ENCODE measurements around the gene HNMT.

The HNMT gene

DNA sequence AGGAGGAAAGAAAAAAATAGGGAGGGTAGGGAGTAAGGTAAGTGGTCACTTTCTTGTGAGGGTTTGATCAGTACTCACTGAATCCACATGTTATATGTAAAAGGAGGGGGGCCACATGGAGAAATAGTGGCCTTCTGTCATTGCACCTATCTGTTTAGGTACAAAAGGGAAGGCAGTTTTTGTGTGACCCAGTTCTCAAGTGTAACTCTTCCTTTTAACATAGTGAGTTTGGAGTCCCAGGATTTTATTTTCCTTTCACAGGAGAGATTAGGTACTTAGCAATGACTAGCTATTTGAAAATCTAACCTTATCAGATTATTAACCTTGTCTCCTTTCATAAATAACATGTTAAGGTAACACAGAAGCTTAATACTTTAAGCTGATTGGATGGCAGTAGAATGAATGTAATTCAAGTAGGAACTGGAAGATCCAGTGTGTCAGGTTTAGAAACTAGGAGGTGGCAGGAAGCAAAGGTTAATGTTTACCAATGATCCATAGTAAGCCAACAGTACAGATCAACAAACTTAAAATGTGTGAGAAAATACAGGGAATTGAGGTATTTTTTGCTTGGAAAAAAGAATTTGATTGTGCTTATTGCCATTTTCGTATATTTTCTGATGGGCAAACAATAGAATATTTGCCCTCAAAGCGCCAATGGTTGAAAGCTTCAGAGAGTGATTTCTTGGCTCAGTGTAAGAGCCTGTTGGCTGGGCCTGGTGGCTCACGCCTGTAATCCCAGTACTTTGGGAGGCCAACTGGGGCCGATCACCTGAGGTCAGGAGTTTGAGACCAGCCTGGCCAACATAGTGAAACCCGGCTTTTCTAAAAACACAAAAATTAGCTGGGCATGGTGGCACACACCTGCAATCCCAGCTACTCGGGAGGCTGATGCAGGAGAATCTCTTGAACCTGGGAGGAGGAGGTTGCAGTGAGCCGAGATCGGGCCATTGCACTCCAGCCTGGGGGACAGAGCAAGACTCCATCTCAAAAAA lies 11.3 kb downstream of the HNMT start:
- no peaks in the 10 kb centered on the region for H3K36me3 ChIP-seq
- H3K27ac ChIP-seq = no peak overlapping the region
- H3K4me3 ChIP-seq (ENCODE audit: low read depth in 1 of 2, low read length in 1 of 2) = no peak overlapping the region
- H3K4me1 ChIP-seq (ENCODE audit: control insufficient read depth in 1 of 2, insufficient read depth in 1 of 2, low read depth in 1 of 2, low read length in 1 of 2) = no peaks in the 10 kb centered on the region
- TF ChIP-seq, protein P1, sequence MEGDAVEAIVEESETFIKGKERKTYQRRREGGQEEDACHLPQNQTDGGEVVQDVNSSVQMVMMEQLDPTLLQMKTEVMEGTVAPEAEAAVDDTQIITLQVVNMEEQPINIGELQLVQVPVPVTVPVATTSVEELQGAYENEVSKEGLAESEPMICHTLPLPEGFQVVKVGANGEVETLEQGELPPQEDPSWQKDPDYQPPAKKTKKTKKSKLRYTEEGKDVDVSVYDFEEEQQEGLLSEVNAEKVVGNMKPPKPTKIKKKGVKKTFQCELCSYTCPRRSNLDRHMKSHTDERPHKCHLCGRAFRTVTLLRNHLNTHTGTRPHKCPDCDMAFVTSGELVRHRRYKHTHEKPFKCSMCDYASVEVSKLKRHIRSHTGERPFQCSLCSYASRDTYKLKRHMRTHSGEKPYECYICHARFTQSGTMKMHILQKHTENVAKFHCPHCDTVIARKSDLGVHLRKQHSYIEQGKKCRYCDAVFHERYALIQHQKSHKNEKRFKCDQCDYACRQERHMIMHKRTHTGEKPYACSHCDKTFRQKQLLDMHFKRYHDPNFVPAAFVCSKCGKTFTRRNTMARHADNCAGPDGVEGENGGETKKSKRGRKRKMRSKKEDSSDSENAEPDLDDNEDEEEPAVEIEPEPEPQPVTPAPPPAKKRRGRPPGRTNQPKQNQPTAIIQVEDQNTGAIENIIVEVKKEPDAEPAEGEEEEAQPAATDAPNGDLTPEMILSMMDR (IDR thresholded peaks at IDR 0.05) = no peak
- H3K27me3 ChIP-seq = no peaks in the 10 kb centered on the region
- no peaks in the 10 kb centered on the region for H3K9me3 ChIP-seq

DNA sequence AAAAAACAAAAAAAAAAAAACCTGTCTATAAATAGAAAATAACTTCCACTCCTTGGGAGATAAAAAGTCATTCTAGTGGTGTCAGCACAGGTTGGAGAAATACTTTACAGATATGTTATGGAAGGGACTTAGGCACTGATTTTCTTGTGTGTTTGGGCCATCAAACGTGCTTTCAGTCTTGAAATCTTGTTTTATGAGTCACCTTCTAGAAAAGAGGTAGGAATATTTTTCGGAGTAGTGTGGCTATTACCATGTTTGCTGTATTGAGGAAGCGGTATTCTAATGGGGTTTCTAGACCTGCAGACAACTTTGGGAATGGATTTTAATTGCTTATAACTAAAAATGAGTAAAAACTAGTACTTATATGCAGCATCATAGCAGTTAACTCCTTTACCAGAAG lies 12.0 kb downstream of the HNMT start:
- H3K27ac ChIP-seq = no peak overlapping the region
- H3K9me3 ChIP-seq = no peaks in the 10 kb centered on the region
- no peak overlapping the region for H3K4me3 ChIP-seq (ENCODE audit: low read depth in 1 of 2, low read length in 1 of 2)
- no peaks in the 10 kb centered on the region for H3K36me3 ChIP-seq
- H3K27me3 ChIP-seq = no peaks in the 10 kb centered on the region
- TF ChIP-seq, protein P1 (IDR thresholded peaks at IDR 0.05) = no peak
- H3K4me1 ChIP-seq (ENCODE audit: control insufficient read depth in 1 of 2, insufficient read depth in 1 of 2, low read depth in 1 of 2, low read length in 1 of 2) = no peaks in the 10 kb centered on the region

DNA sequence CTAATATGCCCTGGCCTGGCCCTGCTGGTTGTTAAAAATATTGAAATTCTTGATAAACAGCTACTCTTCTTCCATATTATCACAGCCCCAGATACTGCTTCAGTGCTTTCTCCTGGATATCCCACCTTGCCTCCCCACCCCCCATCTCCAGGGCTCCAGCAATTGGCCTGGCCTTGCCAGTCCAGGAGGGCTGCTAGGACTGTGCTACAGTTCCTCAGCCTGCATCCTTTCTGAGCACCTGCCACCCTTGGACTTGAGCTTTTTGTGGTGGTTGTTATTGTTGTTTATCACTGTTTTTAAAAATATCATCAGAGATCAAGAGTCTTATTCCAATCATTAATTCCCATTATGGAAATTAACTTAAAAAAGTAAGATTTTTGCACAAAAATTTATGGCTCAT lies 13.5 kb downstream of the HNMT start:
- Histone ChIP-seq H3K4me3 (ENCODE audit: low read depth in 1 of 2, low read length in 1 of 2) (no peak overlapping the region), H3K9me3 (no peaks in the 10 kb centered on the region), H3K36me3 (no peaks in the 10 kb centered on the region), H3K27ac (no peak overlapping the region), H3K4me1 (ENCODE audit: control insufficient read depth in 1 of 2, insufficient read depth in 1 of 2, low read depth in 1 of 2, low read length in 1 of 2) (no peaks in the 10 kb centered on the region), H3K27me3 (no peaks in the 10 kb centered on the region)
- TF ChIP-seq, protein P1 (IDR thresholded peaks at IDR 0.05) = no peak

DNA sequence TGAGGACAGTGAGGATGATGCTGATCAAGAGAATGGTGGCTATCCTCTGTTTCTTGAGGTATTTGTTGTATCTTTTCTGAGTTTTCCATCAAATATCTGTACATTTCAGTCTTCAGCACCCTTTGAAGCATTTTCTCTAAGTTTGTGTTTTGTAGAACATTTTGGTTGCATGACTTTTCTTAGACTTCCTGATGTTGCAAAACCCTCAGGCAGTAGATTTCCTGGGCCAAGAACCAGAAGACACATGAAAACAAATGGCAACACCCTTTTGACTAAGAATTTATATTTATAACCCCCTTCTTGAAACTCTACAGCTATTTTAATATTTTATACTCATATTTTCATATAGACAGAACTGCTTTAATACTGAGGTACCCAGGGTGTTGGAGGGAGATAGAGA lies 16.2 kb downstream of the HNMT start:
- Histone ChIP-seq H3K27me3 (no peaks in the 10 kb centered on the region), H3K4me1 (ENCODE audit: control insufficient read depth in 1 of 2, insufficient read depth in 1 of 2, low read depth in 1 of 2, low read length in 1 of 2) (no peaks in the 10 kb centered on the region), H3K27ac (no peak overlapping the region), H3K9me3 (no peaks in the 10 kb centered on the region), H3K4me3 (ENCODE audit: low read depth in 1 of 2, low read length in 1 of 2) (no peak overlapping the region), H3K36me3 (no peaks in the 10 kb centered on the region)
- TF ChIP-seq, protein P1 (IDR thresholded peaks at IDR 0.05) = no peak

DNA sequence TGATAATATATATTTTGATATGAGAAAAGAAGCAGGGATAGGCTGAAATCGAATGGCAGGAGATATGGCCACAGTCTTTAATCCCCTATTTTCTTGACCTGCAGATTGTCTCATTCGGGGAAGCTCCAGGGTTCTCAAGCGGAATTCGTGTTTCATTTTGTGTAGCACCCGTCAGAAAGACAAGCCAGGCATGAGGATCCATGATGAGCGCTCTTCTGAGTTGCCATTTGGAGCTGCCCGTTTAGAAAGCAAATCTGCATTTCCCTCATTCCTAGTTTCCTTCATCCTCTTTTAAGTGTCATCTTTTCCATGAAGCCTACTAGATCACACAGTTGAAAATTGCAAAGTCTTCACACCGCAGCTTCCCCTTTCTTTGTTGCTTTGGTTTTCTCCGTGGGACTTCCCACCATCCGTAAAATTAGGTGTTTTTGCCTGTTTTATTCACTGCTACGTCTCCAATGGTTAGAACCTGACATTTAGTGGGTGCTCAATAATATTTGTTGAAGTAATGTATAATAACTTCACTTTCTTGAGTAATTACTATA lies 16.9 kb downstream of the HNMT start:
- Histone ChIP-seq H3K4me1 (ENCODE audit: control insufficient read depth in 1 of 2, insufficient read depth in 1 of 2, low read depth in 1 of 2, low read length in 1 of 2) (no peaks in the 10 kb centered on the region), H3K27me3 (no peaks in the 10 kb centered on the region), H3K9me3 (no peaks in the 10 kb centered on the region), H3K4me3 (ENCODE audit: low read depth in 1 of 2, low read length in 1 of 2) (no peak overlapping the region), H3K36me3 (no peaks in the 10 kb centered on the region), H3K27ac (no peak overlapping the region)
- TF ChIP-seq, protein P1 (IDR thresholded peaks at IDR 0.05) = no peak
